AG04449 (cell line): Measurements from ENCODE around the gene FMNL1.

Experiments
- CTCF ChIA-PET: fragments of 350-600 bp; formaldehyde crosslinking; extraction: SDS; loops from one replicate; lab custom pipeline; 2021; ENCODE audit warnings: antibody characterized with exemption; lab: Yijun Ruan, JAX
- POLR2A ChIA-PET: fragments of 400-600, 350-600 bp; formaldehyde crosslinking; extraction: SDS; loops from one replicate; lab custom pipeline; 2020; ENCODE audit warnings: antibody characterized with exemption, inconsistent platforms; lab: Yijun Ruan, JAX
- DNase-seq: peaks from one replicate; pipeline ENCODE4 v3.0.0-alpha.2; 2010; ENCODE audit warnings: low read depth, low spot score
- H3K4me3 ChIP-seq: 2 replicates; pipeline ENCODE4 v1.5.1; 2011; ENCODE audit warnings: low read depth, mild to moderate bottlenecking, control low read depth, low read length
- CTCF ChIP-seq: IDR thresholded peaks from one replicate; pipeline ENCODE4 v1.5.1; 2011; ENCODE audit warnings: mild to moderate bottlenecking, moderate library complexity, low read length, control low read depth, inconsistent platforms; ENCODE audit not compliant: insufficient read depth; ENCODE audit errors: missing control alignments

Gene FMNL1

GRCh38 chr17:45279898-45280297 is 58.2 kb downstream of the FMNL1 start:
- no peak for DNase-seq
- CTCF ChIA-PET: interaction anchor here (1.6 to 32.0 kb wide), 4 partner anchors 9 to 110 kb away, joined by 3 to 828 read pairs (median 74); no protein-coding TSS in a partner anchor
- no peak overlapping the region for H3K4me3 ChIP-seq
- POLR2A ChIA-PET: no interaction called here
- TF ChIP-seq CTCF: no peak

GRCh38 chr17:45282683-45283644 is 61.3 kb downstream of the FMNL1 start:
- no peak for TF ChIP-seq CTCF
- POLR2A ChIA-PET: interaction anchor here (1.2 to 1.3 kb wide), 2 partner anchors 10 to 11 kb away, joined by 3 read pairs; no protein-coding TSS in a partner anchor
- no peak for DNase-seq
- H3K4me3 ChIP-seq: no peak overlapping the region
- CTCF ChIA-PET: interaction anchor here (0.7 to 32.0 kb wide), 9 partner anchors 9 to 107 kb away, joined by 3 to 828 read pairs (median 4); no protein-coding TSS in a partner anchor

GRCh38 chr17:45283711-45284110 is 62.0 kb downstream of the FMNL1 start:
- ChIA-PET CTCF (interaction anchor here (1.0 to 32.0 kb wide), 9 partner anchors 9 to 106 kb away, joined by 3 to 828 read pairs (median 4); no protein-coding TSS in a partner anchor), POLR2A (interaction anchor here (1.2 to 1.3 kb wide), 2 partner anchors 10 to 11 kb away, joined by 3 read pairs; no protein-coding TSS in a partner anchor)
- H3K4me3 ChIP-seq: no peak overlapping the region
- TF ChIP-seq CTCF: no peak
- DNase-seq: no peak

- CTCF ChIA-PET: interaction anchor here (0.8 to 32.0 kb wide), 12 partner anchors 7 to 149 kb away, joined by 3 to 828 read pairs (median 4); partner anchors contain the start of genes ACBD4 and MAP3K14
- no peak for DNase-seq
- POLR2A ChIA-PET: no interaction called here
- peak; percentile 26 for TF ChIP-seq CTCF
- H3K4me3 ChIP-seq: no peak overlapping the region
Measured at GRCh38 chr17:45284176-45285140, 62.8 kb downstream of the FMNL1 start.

- no peak for DNase-seq
- TF ChIP-seq CTCF: no peak
- CTCF ChIA-PET: interaction anchor here (1.9 to 32.0 kb wide), 3 partner anchors 9 to 103 kb away, joined by 4 to 828 read pairs (median 144); no protein-coding TSS in a partner anchor
- POLR2A ChIA-PET: no interaction called here
- no peak overlapping the region for H3K4me3 ChIP-seq
Measured at GRCh38 chr17:45286286-45286685, 64.6 kb downstream of the FMNL1 start.
